GM12891 (cell line): ENCODE results near the gene PLXND1.
"Not testable (repeated sequence)": the region's sequence is repeated elsewhere in the genome, so short reads cannot be mapped to it uniquely, and the experiment has no call there.

Experiments
- DNase-seq: peaks from one replicate; pipeline ENCODE4 v3.0.0; 2011; ENCODE audit warnings: low spot score; ENCODE audit not compliant: insufficient read length
- FAIRE-seq: peaks from 2 replicates; lab custom pipeline; 2011; peaks lifted over from hg19 to GRCh38; lab: Jason Lieb, UNC
- PAX5 ChIP-seq: IDR thresholded peaks from 2 replicates; pipeline ENCODE4 v1.6.1; 2011; ENCODE audit warnings: low read length, moderate library complexity, mild to moderate bottlenecking; ENCODE audit not compliant: insufficient read depth, severe bottlenecking
- POLR2A ChIP-seq: IDR thresholded peaks from 2 replicates; pipeline ENCODE4 v1.6.1; 2011; ENCODE audit warnings: low read depth, low read length, control low read depth
- POLR2AphosphoS5 ChIP-seq: IDR thresholded peaks from 2 replicates; pipeline ENCODE4 v1.6.1; 2011; ENCODE audit warnings: low read depth, low read length, control low read depth
- POU2F2 ChIP-seq: IDR thresholded peaks from 2 replicates; pipeline ENCODE4 v1.6.1; 2011; ENCODE audit warnings: low read depth, mild to moderate bottlenecking, control low read depth, low read length, moderate library complexity
- SPI1 ChIP-seq: IDR thresholded peaks from 2 replicates; pipeline ENCODE4 v1.6.1; 2011; ENCODE audit warnings: low read depth, low read length, control low read depth
- TAF1 ChIP-seq: IDR thresholded peaks from 2 replicates; pipeline ENCODE4 v1.6.1; 2011; ENCODE audit warnings: low read depth, low read length, control low read depth

Gene PLXND1

GRCh38 chr3:129645286-129645685 lies 38.8 kb upstream of the PLXND1 start:
- FAIRE-seq (no peak), DNase-seq (no peak)

GRCh38 chr3:129644836-129645235 lies 38.4 kb upstream of the PLXND1 start:
- TF ChIP-seq POU2F2 (no peak), POLR2A (no peak), PAX5 (no peak), TAF1 (no peak)
- DNase-seq (no peak), FAIRE-seq (no peak)

More at GRCh38 chr3:129645286-129645685, 38.8 kb upstream of the PLXND1 start:
- TF ChIP-seq PAX5 (no peak), POLR2AphosphoS5 (no peak), POLR2A (no peak), TAF1 (no peak), SPI1 (no peak), POU2F2 (no peak)

- FAIRE-seq, DNase-seq: not testable (repeated sequence)
Measured at GRCh38 chr3:129641567-129642260, 35.2 kb upstream of the PLXND1 start.

DNA sequence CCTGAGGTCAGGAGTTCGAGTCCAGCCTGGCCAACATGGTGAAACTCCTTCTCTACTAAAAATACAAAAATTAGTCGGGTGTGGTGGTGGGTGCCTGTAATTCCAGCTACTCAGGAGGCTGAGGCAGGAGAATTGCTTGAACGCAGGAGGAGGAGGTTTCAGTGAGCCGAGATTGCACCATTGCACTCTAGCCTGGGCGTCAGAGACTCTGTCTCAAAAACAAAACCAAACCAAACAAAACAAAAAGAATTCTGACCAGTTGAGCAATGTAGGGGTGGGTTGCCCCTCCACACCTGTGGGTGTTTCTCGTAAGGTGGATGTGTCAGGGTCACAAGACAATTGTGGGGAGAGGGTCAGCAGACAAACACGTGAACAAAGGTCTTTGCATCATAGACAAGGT lies 34.5 kb upstream of the PLXND1 start:
- FAIRE-seq, DNase-seq: not testable (repeated sequence)

DNA sequence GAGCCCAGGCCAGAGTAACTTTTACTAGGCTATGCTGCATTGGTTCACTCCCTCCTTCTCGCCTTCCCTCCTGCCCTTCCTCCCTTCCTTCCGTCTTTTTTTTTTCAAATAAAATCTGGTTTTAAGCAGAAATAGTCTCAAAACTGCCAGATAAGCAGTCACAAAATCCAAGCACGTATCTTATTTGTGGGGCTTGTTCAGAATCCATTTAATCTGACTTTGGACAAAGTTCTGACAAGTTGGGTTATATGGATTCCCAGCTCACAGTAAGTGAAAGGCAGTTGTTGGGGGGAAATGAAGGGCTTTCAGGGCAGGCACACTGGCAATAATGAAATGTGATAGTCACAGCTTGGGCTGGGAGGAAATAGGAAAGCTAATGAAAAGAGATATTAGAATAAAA lies 32.0 kb upstream of the PLXND1 start:
- TF ChIP-seq TAF1: no peak
- no peak for TF ChIP-seq POLR2A
- TF ChIP-seq PAX5: no peak
- no peak for TF ChIP-seq POLR2AphosphoS5
- TF ChIP-seq SPI1: no peak
- no peak for TF ChIP-seq POU2F2
- FAIRE-seq (no peak), DNase-seq (no peak)

- DNase-seq (no peak), FAIRE-seq (no peak)
- TF ChIP-seq POLR2A: no peak
- TF ChIP-seq TAF1: no peak
- TF ChIP-seq POU2F2: no peak
- TF ChIP-seq PAX5: no peak
- TF ChIP-seq SPI1: no peak
- no peak for TF ChIP-seq POLR2AphosphoS5
Measured at GRCh38 chr3:129636082-129636481, 29.6 kb upstream of the PLXND1 start.

- TF ChIP-seq POU2F2: no peak
- no peak for TF ChIP-seq POLR2A
- no peak for TF ChIP-seq PAX5
- no peak for TF ChIP-seq POLR2AphosphoS5
- no peak for TF ChIP-seq SPI1
- TF ChIP-seq TAF1: no peak
- FAIRE-seq: no peak
- no peak for DNase-seq
Measured at GRCh38 chr3:129635656-129636055, 29.2 kb upstream of the PLXND1 start.

DNA sequence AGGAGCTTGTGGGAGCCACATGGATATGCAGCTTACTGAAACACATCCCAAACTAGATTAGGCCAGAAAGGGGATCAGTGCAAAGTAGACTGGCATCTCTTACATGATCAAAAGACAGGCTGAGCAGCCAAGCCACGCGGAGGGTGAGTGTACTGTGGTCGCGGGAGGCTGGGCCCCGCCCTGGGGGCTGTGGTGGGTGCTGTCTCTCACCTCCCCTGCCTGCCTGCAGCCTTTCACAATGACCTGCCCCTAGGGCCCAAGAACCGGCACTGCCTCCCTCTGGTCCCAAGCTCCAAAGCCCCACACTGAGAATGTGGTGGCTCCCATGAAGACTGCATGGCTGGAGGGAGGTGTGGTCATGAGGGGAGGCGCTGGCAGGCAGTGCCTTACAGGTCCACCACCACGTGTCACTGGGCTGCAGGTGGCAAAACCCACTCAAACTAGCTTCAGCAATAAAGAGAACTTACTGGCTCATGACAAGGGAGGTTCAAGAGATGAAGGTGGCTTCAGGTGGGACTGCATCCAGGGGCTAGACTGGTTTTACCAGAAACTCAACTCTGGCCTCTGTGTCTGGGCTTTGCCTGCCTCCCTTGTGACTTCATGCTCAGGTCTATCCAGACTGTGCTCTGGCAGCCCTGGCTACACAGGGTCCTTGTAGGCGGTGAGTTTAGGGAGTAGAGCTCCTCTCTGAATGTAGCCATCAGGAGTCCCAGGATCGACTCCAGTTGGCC lies 27.4 kb upstream of the PLXND1 start:
- no peak for FAIRE-seq
- no peak for TF ChIP-seq POLR2AphosphoS5
- no peak for TF ChIP-seq POU2F2
- TF ChIP-seq TAF1: no peak
- TF ChIP-seq PAX5: no peak
- TF ChIP-seq SPI1: no peak
- TF ChIP-seq POLR2A: no peak
- DNase-seq: no peak

DNA sequence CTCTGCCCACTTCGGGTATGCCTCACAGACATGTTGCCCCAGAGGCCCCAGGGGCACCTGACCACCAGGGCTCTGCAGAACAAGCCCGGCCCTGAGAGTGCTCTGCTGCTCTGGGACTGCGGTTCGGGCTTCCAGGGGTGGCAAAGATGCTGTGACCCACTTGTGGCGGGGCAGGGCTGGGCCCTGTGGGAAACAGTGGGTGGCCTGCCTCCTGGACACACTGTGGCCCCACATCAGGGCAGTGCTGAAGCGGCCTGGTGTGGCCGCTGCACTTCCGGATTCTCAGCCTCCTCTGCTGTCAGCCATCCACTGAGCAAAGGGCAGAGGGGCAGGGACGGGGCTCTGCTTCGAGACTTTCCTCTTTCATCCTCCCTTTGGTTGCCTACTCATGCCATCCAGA lies 26.5 kb upstream of the PLXND1 start:
- FAIRE-seq (no peak), DNase-seq (no peak)
- no peak for TF ChIP-seq POLR2AphosphoS5
- TF ChIP-seq PAX5: no peak

- DNase-seq (no peak), FAIRE-seq (no peak)
- no peak for TF ChIP-seq PAX5
- TF ChIP-seq POLR2AphosphoS5: no peak
- TF ChIP-seq TAF1: no peak
- no peak for TF ChIP-seq SPI1
- no peak for TF ChIP-seq POU2F2
- no peak for TF ChIP-seq POLR2A
Measured at GRCh38 chr3:129632556-129632955, 26.1 kb upstream of the PLXND1 start.

GRCh38 chr3:129632056-129632455 lies 25.6 kb upstream of the PLXND1 start:
- no peak for DNase-seq
- no peak for TF ChIP-seq TAF1
- TF ChIP-seq SPI1: no peak
- TF ChIP-seq PAX5: no peak
- TF ChIP-seq POLR2A: no peak
- TF ChIP-seq POU2F2: no peak
- no peak for FAIRE-seq
